Mesenchymal stem cell (in vitro differentiated cells and primary cell): Measurements from ENCODE around the gene LGALS7B.
"Not testable (repeated sequence)": the region's sequence is repeated elsewhere in the genome, so short reads cannot be mapped to it uniquely, and the experiment has no call there.

Experiments
- DNase-seq: peaks from one replicate; pipeline ENCODE4 v3.0.0-alpha.2; 2013
- H2AFZ ChIP-seq: one replicate; pipeline ENCODE4 v1.6.1; 2013; ENCODE audit warnings: low read depth, mild to moderate bottlenecking, control low read depth, inconsistent platforms, low read length, moderate library complexity
- H2AK5ac ChIP-seq: 2 replicates; pipeline ENCODE4 v1.6.1; 2013; ENCODE audit warnings: low read length, moderate library complexity, mild to moderate bottlenecking, inconsistent platforms; ENCODE audit not compliant: severe bottlenecking
- H2BK120ac ChIP-seq: one replicate; pipeline ENCODE4 v1.6.1; 2013; ENCODE audit warnings: low read depth, mild to moderate bottlenecking, inconsistent platforms, low read length, moderate library complexity
- H2BK12ac ChIP-seq, 2 experiments: one replicate each; pipeline ENCODE4 v1.6.1; 2013; ENCODE audit warnings: inconsistent platforms in 2 of 2, low read length in 2 of 2, mild to moderate bottlenecking in 2 of 2, moderate library complexity in 2 of 2, control low read depth in 1 of 2
- H2BK15ac ChIP-seq: one replicate; pipeline ENCODE4 v1.6.1; 2013; ENCODE audit warnings: mild to moderate bottlenecking, low read depth, inconsistent platforms; ENCODE audit not compliant: poor library complexity, severe bottlenecking
- H2BK5ac ChIP-seq: 2 replicates; pipeline ENCODE4 v1.6.1; 2013; ENCODE audit warnings: low read depth, mild to moderate bottlenecking, low read length, control low read depth, inconsistent platforms; ENCODE audit not compliant: poor library complexity, severe bottlenecking
- H3K14ac ChIP-seq, 2 experiments: one replicate each; pipeline ENCODE4 v1.6.1; 2013; ENCODE audit warnings: inconsistent platforms in 2 of 2, low read length in 2 of 2, control low read depth in 1 of 2, mild to moderate bottlenecking in 1 of 2, moderate library complexity in 1 of 2
- H3K18ac ChIP-seq, 2 experiments: one replicate each; pipeline ENCODE4 v1.6.1; 2013; ENCODE audit warnings: inconsistent platforms in 2 of 2, low read length in 2 of 2, control low read depth in 1 of 2, low read depth in 1 of 2, mild to moderate bottlenecking in 1 of 2
- H3K23ac ChIP-seq, 2 experiments: one replicate each; pipeline ENCODE4 v1.6.1; 2013; ENCODE audit warnings: inconsistent platforms in 2 of 2, low read length in 2 of 2, mild to moderate bottlenecking in 2 of 2, moderate library complexity in 2 of 2, control low read depth in 1 of 2
- H3K27ac ChIP-seq: 2 replicates; pipeline ENCODE4 v1.5.1; 2013; ENCODE audit warnings: mild to moderate bottlenecking, moderate library complexity, low read length, control low read depth, inconsistent platforms; ENCODE audit not compliant: poor library complexity, severe bottlenecking
- H3K27me3 ChIP-seq, 2 experiments: 2 replicates each; pipeline versions ENCODE4 v1.6.1 to v1.7.0; 2013; ENCODE audit warnings: low read length in 2 of 2, mild to moderate bottlenecking in 2 of 2, moderate library complexity in 2 of 2, control low read depth in 1 of 2, inconsistent platforms in 1 of 2; ENCODE audit not compliant: control insufficient read depth in 1 of 2, insufficient read depth in 1 of 2
- H3K36me3 ChIP-seq, 2 experiments: 2 replicates each; pipeline versions ENCODE4 v1.6.1 to v1.7.0; 2013; ENCODE audit warnings: low read length in 2 of 2, control low read depth in 1 of 2, inconsistent platforms in 1 of 2, low read depth in 1 of 2, mild to moderate bottlenecking in 1 of 2; ENCODE audit not compliant: insufficient read depth in 2 of 2, control insufficient read depth in 1 of 2
- H3K4ac ChIP-seq, 2 experiments: one replicate each; pipeline ENCODE4 v1.6.1; 2013; ENCODE audit warnings: inconsistent platforms in 2 of 2, low read length in 2 of 2, mild to moderate bottlenecking in 2 of 2, moderate library complexity in 2 of 2, control low read depth in 1 of 2, low read depth in 1 of 2
- H3K4me1 ChIP-seq: 2 replicates; pipeline ENCODE4 v1.6.1; 2013; ENCODE audit warnings: low read depth, low read length, control low read depth; ENCODE audit not compliant: control insufficient read depth, insufficient read depth
- H3K4me2 ChIP-seq: 2 replicates; pipeline ENCODE4 v1.6.1; 2013; ENCODE audit warnings: low read length, mild to moderate bottlenecking, inconsistent platforms; ENCODE audit not compliant: poor library complexity, severe bottlenecking
- H3K4me3 ChIP-seq, 2 experiments: 2 replicates each; pipeline versions ENCODE4 v1.5.1 to v1.7.0; 2013; ENCODE audit warnings: low read length in 2 of 2, mild to moderate bottlenecking in 2 of 2, control low read depth in 1 of 2, low read depth in 1 of 2; ENCODE audit not compliant: insufficient read depth in 1 of 2
- H3K79me1 ChIP-seq: replicated peaks from 2 replicates; pipeline ENCODE4 v1.6.1; 2013; ENCODE audit warnings: mild to moderate bottlenecking, control low read depth, low read length, inconsistent platforms; ENCODE audit not compliant: poor library complexity, severe bottlenecking
- H3K9ac ChIP-seq: 2 replicates; pipeline ENCODE4 v1.7.0; 2013; ENCODE audit warnings: mild to moderate bottlenecking, low read length, moderate library complexity
- H3K9me3 ChIP-seq: 2 replicates; pipeline ENCODE4 v1.7.0; 2013; ENCODE audit warnings: mild to moderate bottlenecking, low read length; ENCODE audit not compliant: control insufficient read depth
- H4K8ac ChIP-seq: one replicate; pipeline ENCODE4 v1.6.1; 2013; ENCODE audit warnings: inconsistent platforms, mild to moderate bottlenecking, low read length, moderate library complexity
- H4K91ac ChIP-seq: one replicate; pipeline ENCODE4 v1.6.1; 2013; ENCODE audit warnings: mild to moderate bottlenecking, low read length, inconsistent platforms
- WGBS: methylation state at CpG from one replicate; pipeline ENCODE4 v1.1.7; 2013; ENCODE audit warnings: mixed read lengths; 5-methylcytosine and 5-hydroxymethylcytosine counted together

The LGALS7B gene

GRCh38 chr19:38825936-38826335 lies 36.9 kb downstream of the LGALS7B start:
- 97% methylated on average over 7 of the region's 7 CpGs for WGBS
- H3K27ac ChIP-seq, H3K4ac ChIP-seq, H3K9ac ChIP-seq, H3K18ac ChIP-seq, H2AFZ ChIP-seq, H2BK12ac ChIP-seq, H3K4me1 ChIP-seq, H2BK120ac ChIP-seq, DNase-seq, H3K9me3 ChIP-seq, H4K91ac ChIP-seq, H3K14ac ChIP-seq, H4K8ac ChIP-seq, H3K4me2 ChIP-seq, H2AK5ac ChIP-seq, H3K27me3 ChIP-seq, H3K23ac ChIP-seq, H2BK5ac ChIP-seq, H2BK15ac ChIP-seq, H3K4me3 ChIP-seq: not testable (repeated sequence)
- peaks cover 26% of the 10 kb centered on the region for H3K79me1 ChIP-seq
- H3K36me3 ChIP-seq, result peaks cover 32 to 46% of the 10 kb centered on the region in 2 experiments

- H3K79me1 ChIP-seq, result peaks cover 24% of the 10 kb centered on the region
- H2BK12ac ChIP-seq, result no peak overlapping the region
- no peak overlapping the region for H2BK15ac ChIP-seq
- H3K18ac ChIP-seq, result no peak overlapping the region
- DNase-seq, result no peak
- no peak overlapping the region for H4K91ac ChIP-seq
- H4K8ac ChIP-seq, result no peak overlapping the region
- H3K9me3 ChIP-seq, result no peaks in the 10 kb centered on the region
- no peak overlapping the region for H2BK5ac ChIP-seq
- WGBS, result 91% methylated on average over 6 of the region's 6 CpGs
- no peak overlapping the region for H3K4ac ChIP-seq
- no peak overlapping the region for H2AK5ac ChIP-seq
- no peak overlapping the region for H3K9ac ChIP-seq
- H3K4me3 ChIP-seq, result no peak overlapping the region
- H3K14ac ChIP-seq, result no peak overlapping the region
- no peak overlapping the region for H3K23ac ChIP-seq
- peaks cover 32 to 37% of the 10 kb centered on the region in 2 experiments for H3K36me3 ChIP-seq
- H3K4me1 ChIP-seq, result peaks cover 11% of the 10 kb centered on the region
- H2AFZ ChIP-seq, result no peak overlapping the region
- H2BK120ac ChIP-seq, result no peak overlapping the region
- no peaks in the 10 kb centered on the region for H3K27me3 ChIP-seq
- H3K27ac ChIP-seq, result no peak overlapping the region
- no peak overlapping the region for H3K4me2 ChIP-seq
Observed at GRCh38 chr19:38826856-38827551, 38.0 kb downstream of the LGALS7B start.

DNA sequence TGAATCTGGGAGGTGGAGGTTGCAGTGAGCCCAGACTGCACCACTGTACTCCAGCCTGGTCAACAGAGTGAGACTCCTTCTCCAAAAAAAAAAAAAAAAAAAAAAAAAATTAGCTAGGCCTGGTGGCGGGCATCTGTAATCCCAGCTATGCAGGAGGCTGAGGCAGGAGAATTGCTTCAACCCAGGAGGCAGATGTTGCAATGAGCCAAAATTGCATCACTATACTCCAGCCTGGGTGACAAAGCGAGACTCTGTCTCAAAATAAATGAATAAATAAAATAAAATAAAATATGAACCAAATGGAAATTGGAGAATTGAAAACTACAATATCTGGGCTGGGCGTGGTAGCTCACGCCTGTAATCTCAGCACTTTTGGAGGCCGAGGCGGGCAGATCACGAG lies 40.2 kb downstream of the LGALS7B start:
- H2BK5ac ChIP-seq, H3K4me3 ChIP-seq, H3K4ac ChIP-seq, H3K23ac ChIP-seq, H3K14ac ChIP-seq, H3K27ac ChIP-seq, H3K4me2 ChIP-seq, H2BK12ac ChIP-seq, H3K27me3 ChIP-seq, H3K9me3 ChIP-seq, H2AK5ac ChIP-seq, H2BK15ac ChIP-seq, H4K91ac ChIP-seq, H3K9ac ChIP-seq, H4K8ac ChIP-seq, H2AFZ ChIP-seq, H2BK120ac ChIP-seq: not testable (repeated sequence)
- Histone ChIP-seq H3K36me3 (peaks cover 25 to 29% of the 10 kb centered on the region in 2 experiments), H3K4me1 (peaks cover 18% of the 10 kb centered on the region), H3K79me1 (peaks cover 17% of the 10 kb centered on the region), H3K18ac (peak overlapping the region in 1 of 2 experiments; percentile 16)
- peak; percentile 77 for DNase-seq
- over 99% methylated on average over 6 of the region's 7 CpGs for WGBS

DNA sequence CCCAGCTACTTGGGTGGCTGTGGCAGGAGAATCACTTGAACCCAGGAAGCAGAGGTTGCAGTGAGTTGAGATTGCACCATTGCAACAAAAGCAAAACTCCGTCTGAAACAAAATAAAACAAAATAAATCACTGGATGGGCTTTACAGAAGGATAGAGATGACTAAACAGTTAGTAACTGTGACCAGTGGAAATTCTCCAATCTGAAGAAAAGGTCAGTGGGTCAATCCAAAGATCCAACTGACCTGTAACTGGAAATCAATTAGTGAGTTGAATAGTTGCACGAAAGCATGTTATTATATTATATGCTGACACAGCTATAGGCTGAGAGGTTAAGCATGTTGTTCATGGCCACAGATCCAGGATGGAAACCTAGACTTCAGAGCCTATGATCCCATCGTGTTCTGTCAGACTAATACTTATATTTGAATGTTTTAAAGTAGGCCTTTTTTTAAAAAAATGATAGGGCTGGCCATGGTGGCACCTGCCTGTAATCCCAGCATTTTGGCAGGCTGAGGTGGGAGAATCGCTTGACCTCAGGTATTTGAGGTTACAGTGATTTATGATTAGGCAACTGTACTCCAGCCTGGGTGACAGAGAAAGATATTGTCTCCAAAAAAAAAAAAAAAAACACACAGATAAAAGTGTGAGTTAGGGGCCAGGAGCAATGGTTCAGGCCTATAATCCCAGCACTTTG lies 41.2 kb downstream of the LGALS7B start:
- Histone ChIP-seq H3K18ac (peak overlapping the region in 1 of 2 experiments; percentile 100), H2AFZ (no peak overlapping the region), H3K14ac (no peak overlapping the region), H2BK5ac (no peak overlapping the region), H3K4ac (no peak overlapping the region), H4K8ac (no peak overlapping the region), H3K27me3 (no peaks in the 10 kb centered on the region), H2BK12ac (peak overlapping the region; percentile 54 to 87), H2AK5ac (peak overlapping the region; percentile 42), H3K4me3 (peak overlapping the region in 1 of 2 experiments; percentile 79), H3K4me1 (peaks cover 18% of the 10 kb centered on the region), H3K9me3 (no peaks in the 10 kb centered on the region), H3K9ac (peak overlapping the region; percentile 91), H3K23ac (no peak overlapping the region), H4K91ac (no peak overlapping the region), H2BK120ac (peak overlapping the region; percentile 19), H3K27ac (peak overlapping the region; percentile 100), H3K36me3 (peaks cover 25 to 35% of the 10 kb centered on the region in 2 experiments), H2BK15ac (no peak overlapping the region), H3K4me2 (peak overlapping the region; percentile 16), H3K79me1 (peaks cover 17% of the 10 kb centered on the region)
- WGBS, result 88% methylated on average over 3 of the region's 4 CpGs
- peak; percentile 91 for DNase-seq
